H1 (cell line): ENCODE data around the gene ZBTB42.
A peak's percentile ranks its signal among the peaks of the same experiment; 100 is the strongest.

Experiments used
- EZH2 ChIP-seq: fragments of 200-600 bp; sonication (generic); IDR thresholded peaks from 2 replicates; pipeline ENCODE4 v1.7.1; 2012; ENCODE audit warnings: low read depth, mild to moderate bottlenecking, moderate library complexity, low read length, inconsistent platforms; ENCODE audit not compliant: severe bottlenecking
- GABPA ChIP-seq: IDR thresholded peaks from 2 replicates; pipeline ENCODE4 v1.6.1; 2011; ENCODE audit warnings: mild to moderate bottlenecking, low read length, moderate library complexity, borderline replicate concordance; ENCODE audit not compliant: insufficient read depth
- JUND ChIP-seq: IDR thresholded peaks from 2 replicates; pipeline ENCODE4 v1.6.1; 2011; ENCODE audit warnings: mild to moderate bottlenecking, improper control_type of control experiment, low read length
- RXRA ChIP-seq: IDR thresholded peaks from 2 replicates; pipeline ENCODE4 v1.6.1; 2011; ENCODE audit warnings: low read depth, mild to moderate bottlenecking, low read length, moderate library complexity; ENCODE audit not compliant: insufficient read depth
- TF ChIP-seq, protein P1 (sequence below): IDR thresholded peaks from 2 replicates; pipeline ENCODE4 v1.6.1; 2011; ENCODE audit warnings: low read length, improper control_type of control experiment
- TF ChIP-seq, protein P2 (sequence below), 3 experiments: IDR thresholded peaks; 1 replicate in 2 of 3; 2 replicates in 1 of 3; pipeline versions ENCODE4 v1.5.1 to v1.6.1; 2011; ENCODE audit warnings: low read length in 3 of 3, mild to moderate bottlenecking in 3 of 3, inconsistent platforms in 2 of 3, low read depth in 1 of 3, moderate library complexity in 1 of 3; ENCODE audit not compliant: insufficient read depth in 1 of 3; ENCODE audit errors: control extremely low read depth in 1 of 3

DNA sequence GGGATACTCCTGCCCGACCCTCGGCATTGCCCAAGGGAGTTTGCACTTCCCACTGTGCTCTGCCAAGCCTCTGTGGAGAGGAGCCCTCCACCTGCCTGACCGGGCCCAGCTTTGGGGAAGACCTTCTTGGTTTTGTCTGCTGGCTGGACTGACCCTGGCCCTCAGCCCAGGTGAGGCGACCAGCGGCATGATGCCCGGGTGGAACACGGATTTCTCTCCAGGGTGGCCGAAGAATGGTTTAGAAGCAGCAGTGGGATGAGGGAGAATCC lies 15.6 kb downstream of the ZBTB42 start:
- TF ChIP-seq, protein P1, sequence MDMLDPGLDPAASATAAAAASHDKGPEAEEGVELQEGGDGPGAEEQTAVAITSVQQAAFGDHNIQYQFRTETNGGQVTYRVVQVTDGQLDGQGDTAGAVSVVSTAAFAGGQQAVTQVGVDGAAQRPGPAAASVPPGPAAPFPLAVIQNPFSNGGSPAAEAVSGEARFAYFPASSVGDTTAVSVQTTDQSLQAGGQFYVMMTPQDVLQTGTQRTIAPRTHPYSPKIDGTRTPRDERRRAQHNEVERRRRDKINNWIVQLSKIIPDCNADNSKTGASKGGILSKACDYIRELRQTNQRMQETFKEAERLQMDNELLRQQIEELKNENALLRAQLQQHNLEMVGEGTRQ = no peak
- TF ChIP-seq EZH2 (peak; percentile 14), GABPA (no peak), JUND (no peak), RXRA (no peak)
- TF ChIP-seq, protein P2, sequence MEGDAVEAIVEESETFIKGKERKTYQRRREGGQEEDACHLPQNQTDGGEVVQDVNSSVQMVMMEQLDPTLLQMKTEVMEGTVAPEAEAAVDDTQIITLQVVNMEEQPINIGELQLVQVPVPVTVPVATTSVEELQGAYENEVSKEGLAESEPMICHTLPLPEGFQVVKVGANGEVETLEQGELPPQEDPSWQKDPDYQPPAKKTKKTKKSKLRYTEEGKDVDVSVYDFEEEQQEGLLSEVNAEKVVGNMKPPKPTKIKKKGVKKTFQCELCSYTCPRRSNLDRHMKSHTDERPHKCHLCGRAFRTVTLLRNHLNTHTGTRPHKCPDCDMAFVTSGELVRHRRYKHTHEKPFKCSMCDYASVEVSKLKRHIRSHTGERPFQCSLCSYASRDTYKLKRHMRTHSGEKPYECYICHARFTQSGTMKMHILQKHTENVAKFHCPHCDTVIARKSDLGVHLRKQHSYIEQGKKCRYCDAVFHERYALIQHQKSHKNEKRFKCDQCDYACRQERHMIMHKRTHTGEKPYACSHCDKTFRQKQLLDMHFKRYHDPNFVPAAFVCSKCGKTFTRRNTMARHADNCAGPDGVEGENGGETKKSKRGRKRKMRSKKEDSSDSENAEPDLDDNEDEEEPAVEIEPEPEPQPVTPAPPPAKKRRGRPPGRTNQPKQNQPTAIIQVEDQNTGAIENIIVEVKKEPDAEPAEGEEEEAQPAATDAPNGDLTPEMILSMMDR (IDR thresholded peaks at IDR 0.05; ENCODE audit: control extremely low read depth in 1 of 3, insufficient read depth in 1 of 3, low read depth in 1 of 3, low read length in 3 of 3) = no peak
